NCI-H1694 treated with DMSO at 0.1 percent for 48 hours (cell line): Measurements from ENCODE around the gene SMAD5.

Experiments used
- DNase-seq: peaks from one replicate; lab custom pipeline; 2025; lab: John Stamatoyannopoulos, UW

SMAD5 gene

DNA sequence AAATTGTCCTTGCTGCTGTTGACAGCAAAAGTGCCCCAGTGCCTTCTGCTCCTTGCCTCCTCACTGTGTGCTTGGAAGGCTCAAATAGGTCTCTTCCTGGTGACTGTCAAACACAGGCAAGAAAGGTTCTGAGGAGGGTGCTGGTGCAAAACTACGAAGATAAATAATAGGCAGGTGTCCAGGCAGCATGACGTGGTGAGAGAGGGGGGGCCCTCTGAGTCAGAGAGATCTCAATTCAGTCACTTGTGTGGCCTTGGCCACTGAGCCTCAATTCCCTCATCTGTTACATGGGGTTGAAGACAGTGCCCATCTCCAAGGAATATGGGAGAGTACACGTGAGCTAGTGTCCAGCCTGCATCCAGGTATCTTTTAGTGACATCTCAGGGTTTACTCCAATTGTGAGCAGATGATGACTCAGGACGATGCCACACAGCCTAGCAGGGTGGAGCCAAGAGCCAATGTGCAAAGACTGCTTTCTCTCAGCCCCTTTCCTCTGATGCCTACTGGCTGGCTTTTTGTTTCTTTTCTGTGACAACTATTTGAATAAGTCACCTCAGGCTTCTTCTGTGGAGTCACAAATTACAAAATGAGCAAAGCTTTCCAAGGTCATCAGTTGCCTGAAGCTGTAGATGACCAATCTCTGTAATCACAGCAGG lies 90.1 kb downstream of the SMAD5 start:
- no peak for DNase-seq

DNA sequence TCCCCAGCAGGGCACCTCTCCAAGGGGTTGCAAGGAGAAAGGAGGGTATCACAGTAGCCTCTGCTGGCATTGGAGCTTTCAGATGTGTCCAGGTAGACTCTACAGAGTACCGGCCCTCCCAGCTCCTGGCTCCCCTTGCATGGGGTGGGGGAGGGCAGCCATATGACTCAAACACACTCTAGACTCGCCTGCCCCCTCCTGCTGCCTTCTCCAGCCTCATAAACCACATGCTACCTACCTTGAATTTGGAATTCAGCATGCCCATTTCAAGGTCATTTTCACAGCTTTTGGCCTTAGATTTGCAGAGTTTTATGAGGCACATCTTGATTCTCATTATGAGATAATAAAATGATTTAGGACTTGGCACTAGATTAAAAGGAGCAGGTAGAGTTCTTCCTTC lies 93.2 kb downstream of the SMAD5 start:
- DNase-seq: no peak

GRCh38 chr5:136226401-136226800 lies 93.8 kb downstream of the SMAD5 start:
- DNase-seq: no peak

- no peak for DNase-seq
Observed at GRCh38 chr5:136228136-136228757, 95.6 kb downstream of the SMAD5 start.

DNA sequence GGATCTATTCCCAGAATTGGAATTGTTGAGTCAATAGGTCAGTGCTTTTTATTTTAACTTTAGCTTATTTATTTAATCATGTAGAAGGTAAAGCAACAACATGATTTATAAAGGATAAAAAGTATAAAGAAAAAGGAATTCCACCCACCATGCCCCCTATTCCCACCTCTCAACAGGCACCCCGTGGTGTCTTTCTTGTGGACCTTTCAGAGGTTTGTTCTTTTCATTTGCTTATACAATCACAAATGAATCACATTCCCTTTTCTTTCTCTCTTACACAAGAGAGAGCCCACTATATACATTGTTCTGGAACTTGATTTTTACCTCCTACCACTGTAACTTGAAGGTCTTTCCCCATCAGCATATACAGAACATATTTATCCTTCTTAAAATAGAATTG lies 97.5 kb downstream of the SMAD5 start:
- no peak for DNase-seq

DNA sequence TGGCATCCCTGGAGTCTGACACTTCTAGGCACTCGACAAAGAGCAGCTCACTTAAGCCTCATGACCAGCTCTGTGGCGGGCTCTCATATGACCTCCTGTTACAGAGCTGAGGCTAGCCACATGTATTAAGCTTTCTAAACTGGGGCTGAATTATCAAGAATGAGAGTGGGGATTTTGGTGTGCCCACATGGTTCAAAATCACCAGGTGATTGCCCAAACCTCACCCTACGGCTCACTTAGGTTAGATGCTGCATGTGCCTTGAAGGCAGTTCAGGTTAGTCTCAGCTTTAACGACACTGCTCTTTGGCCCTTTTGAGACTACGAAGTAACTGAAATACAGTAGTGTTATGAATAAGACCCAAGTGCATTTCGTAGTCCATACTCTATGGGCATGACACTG lies 99.7 kb downstream of the SMAD5 start:
- no peak for DNase-seq
